SJSA1 (cell line): ENCODE results near the gene SLC8A1. TPM values are rescaled to one million over a fixed set of nuclear protein-coding genes. Genes with fewer than 3 reads are reported as not detected.
"Not testable (repeated sequence)": the region's sequence is repeated elsewhere in the genome, so short reads cannot be mapped to it uniquely, and the experiment has no call there.

Experiments used
- DNase-seq, 2 experiments: peaks; one replicate each; pipeline ENCODE4 v3.0.0-alpha.2; 2015 to 2020; ENCODE audit warnings: low spot score in 2 of 2, low read depth in 1 of 2
- H3K27ac ChIP-seq: fragments of 250-450 bp; sonication (Bioruptor Pico); 2 replicates; pipeline ENCODE4 v1.5.1; 2020; ENCODE audit warnings: mild to moderate bottlenecking, moderate library complexity
- H3K27me3 ChIP-seq: fragments of 250-450 bp; sonication (Bioruptor Pico); replicated peaks from 2 replicates; pipeline ENCODE4 v1.5.1; 2020; ENCODE audit warnings: mild to moderate bottlenecking, moderate library complexity
- H3K36me3 ChIP-seq: fragments of 250-450 bp; sonication (Bioruptor Pico); 2 replicates; pipeline ENCODE4 v1.5.1; 2020; ENCODE audit warnings: mild to moderate bottlenecking
- H3K4me1 ChIP-seq: fragments of 250-450 bp; sonication (Bioruptor Pico); replicated peaks from 2 replicates; pipeline ENCODE4 v1.6.1; 2021; ENCODE audit warnings: mild to moderate bottlenecking
- H3K4me3 ChIP-seq: fragments of 250-450 bp; sonication (Bioruptor Pico); 2 replicates; pipeline ENCODE4 v1.5.1; 2020; ENCODE audit warnings: mild to moderate bottlenecking
- H3K9me3 ChIP-seq: fragments of 250-450 bp; sonication (Bioruptor Pico); replicated peaks from 2 replicates; pipeline ENCODE4 v1.5.1; 2020; ENCODE audit warnings: mild to moderate bottlenecking
- total RNA-seq: library from RNA; depleted of rRNA; stranded (reverse); fragments of >200 nt; shearing (Covaris generic); gene quantifications from 2 replicates; pipeline ENCODE4 v1.2.3, GENCODE V29; 2014

Gene SLC8A1
- total RNA-seq, 1 experiment from 2014 or later: 20.1 TPM

GRCh38 chr2:40087927-40088326 lies 364.0 kb downstream of the SLC8A1 start:
- no peak for DNase-seq
- no peaks in the 10 kb centered on the region for H3K9me3 ChIP-seq
- no peak overlapping the region for H3K27ac ChIP-seq
- peaks cover 16% of the 10 kb centered on the region for H3K4me1 ChIP-seq
- no peaks in the 10 kb centered on the region for H3K36me3 ChIP-seq
- no peak overlapping the region for H3K4me3 ChIP-seq
- H3K27me3 ChIP-seq: no peaks in the 10 kb centered on the region

DNA sequence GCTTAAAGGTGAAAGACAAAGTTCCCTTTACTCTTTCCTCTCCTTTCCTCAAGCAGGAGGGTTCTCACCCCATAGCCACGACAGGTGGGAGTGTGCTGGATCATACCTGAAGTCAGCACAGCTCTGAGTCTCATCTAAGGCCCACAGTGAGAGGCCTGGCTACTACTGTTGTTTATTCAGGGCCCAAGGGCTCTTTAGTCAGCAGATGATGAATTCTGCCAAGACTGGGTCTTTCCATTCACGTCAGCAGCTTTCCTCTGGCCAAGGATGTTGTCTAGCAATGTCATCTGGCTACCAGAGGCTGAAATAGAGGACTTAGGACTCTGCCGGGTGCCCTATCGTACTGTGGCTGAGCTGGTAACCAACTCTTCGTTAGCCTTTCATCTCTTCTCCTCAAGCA lies 364.5 kb downstream of the SLC8A1 start:
- H3K27ac ChIP-seq: no peak overlapping the region
- no peaks in the 10 kb centered on the region for H3K9me3 ChIP-seq
- DNase-seq: no peak
- no peak overlapping the region for H3K4me3 ChIP-seq
- H3K36me3 ChIP-seq: no peaks in the 10 kb centered on the region
- H3K4me1 ChIP-seq: peaks cover 16% of the 10 kb centered on the region
- no peaks in the 10 kb centered on the region for H3K27me3 ChIP-seq

- Histone ChIP-seq H3K4me1 (peaks cover 16% of the 10 kb centered on the region), H3K36me3 (no peaks in the 10 kb centered on the region), H3K27ac (peak overlapping the region; percentile 67), H3K9me3 (no peaks in the 10 kb centered on the region), H3K27me3 (no peaks in the 10 kb centered on the region), H3K4me3 (no peak overlapping the region)
- DNase-seq: peak; percentile 75 to 79
Measured at GRCh38 chr2:40085786-40086185, 366.1 kb downstream of the SLC8A1 start.

GRCh38 chr2:40073336-40073735 lies 378.6 kb downstream of the SLC8A1 start:
- H3K4me1 ChIP-seq, H3K27ac ChIP-seq, H3K27me3 ChIP-seq, H3K9me3 ChIP-seq, H3K4me3 ChIP-seq, DNase-seq, H3K36me3 ChIP-seq: not testable (repeated sequence)

DNA sequence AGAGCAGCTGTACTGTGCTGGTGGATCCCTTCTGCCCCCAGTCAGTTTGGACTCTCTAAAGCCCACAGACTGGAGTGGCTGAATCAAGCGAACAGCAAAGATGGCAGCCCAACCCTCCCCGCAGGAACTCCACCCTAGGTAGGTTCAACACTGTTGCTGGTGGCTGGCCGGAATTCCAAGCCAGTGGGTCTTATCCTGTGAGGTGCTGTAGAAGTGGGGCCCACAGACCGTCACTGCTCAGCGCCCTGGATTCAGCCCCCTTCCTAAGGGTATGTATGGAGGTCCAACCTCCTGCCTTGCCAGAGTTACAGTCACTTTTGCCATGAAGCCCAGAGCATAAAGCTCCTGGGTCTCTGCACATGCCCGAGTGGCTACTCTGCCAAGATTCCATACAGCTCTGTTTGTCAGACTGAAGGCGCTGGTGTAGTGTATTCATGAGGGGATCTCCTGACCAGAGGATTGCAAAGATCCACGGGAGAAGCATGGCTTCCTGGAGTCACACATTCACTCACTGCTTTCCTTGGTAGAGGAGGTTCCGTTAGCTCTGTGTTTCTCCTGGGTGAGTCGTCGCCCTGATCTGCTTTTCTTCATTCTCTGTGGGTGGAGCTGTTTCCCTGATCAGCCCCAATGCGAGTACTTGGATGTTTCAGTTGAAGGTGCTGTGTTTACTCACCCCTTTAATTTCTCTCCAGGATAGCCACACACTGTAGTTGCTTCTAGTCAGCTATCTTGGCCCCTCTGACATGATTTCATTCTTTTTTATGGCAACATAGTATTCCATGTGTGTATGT lies 379.3 kb downstream of the SLC8A1 start:
- DNase-seq: no peak

GRCh38 chr2:40062381-40062780 lies 389.5 kb downstream of the SLC8A1 start:
- H3K4me3 ChIP-seq: no peak overlapping the region
- no peaks in the 10 kb centered on the region for H3K27me3 ChIP-seq
- H3K9me3 ChIP-seq: 0 out of 2 replicates have a peak, but pooled peaks cover 3% of the 10 kb centered on the region
- no peak overlapping the region for H3K27ac ChIP-seq
- H3K4me1 ChIP-seq: no peaks in the 10 kb centered on the region
- no peak for DNase-seq
- H3K36me3 ChIP-seq: no peaks in the 10 kb centered on the region

More for the DNA sequence above, 379.3 kb downstream of the SLC8A1 start:
- Histone ChIP-seq H3K27ac (no peak overlapping the region), H3K36me3 (no peaks in the 10 kb centered on the region), H3K9me3 (no peaks in the 10 kb centered on the region), H3K27me3 (no peaks in the 10 kb centered on the region), H3K4me1 (no peaks in the 10 kb centered on the region), H3K4me3 (no peak overlapping the region)

DNA sequence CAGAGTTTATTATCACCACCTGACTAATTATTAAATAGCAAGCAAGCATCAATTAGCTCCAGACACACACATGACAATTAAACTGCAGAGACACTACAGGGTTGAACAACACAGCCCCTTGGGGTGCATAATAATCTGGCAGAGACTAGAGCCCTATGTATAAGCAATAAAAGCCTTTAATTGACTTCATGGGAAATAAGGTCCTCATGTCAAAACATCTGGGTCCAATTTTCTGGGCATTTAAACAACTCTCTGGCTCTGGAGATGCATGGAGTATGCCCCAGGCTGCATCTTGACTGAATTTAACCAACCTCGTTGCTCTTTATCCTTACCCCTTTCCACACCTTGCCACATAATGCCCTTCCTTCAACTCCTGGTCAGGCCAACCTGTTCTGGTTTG lies 402.1 kb downstream of the SLC8A1 start:
- no peaks in the 10 kb centered on the region for H3K27me3 ChIP-seq
- H3K36me3 ChIP-seq: no peaks in the 10 kb centered on the region
- H3K4me3 ChIP-seq: no peak overlapping the region
- no peak for DNase-seq
- H3K4me1 ChIP-seq: no peaks in the 10 kb centered on the region
- no peak overlapping the region for H3K27ac ChIP-seq
- no peaks in the 10 kb centered on the region for H3K9me3 ChIP-seq

DNA sequence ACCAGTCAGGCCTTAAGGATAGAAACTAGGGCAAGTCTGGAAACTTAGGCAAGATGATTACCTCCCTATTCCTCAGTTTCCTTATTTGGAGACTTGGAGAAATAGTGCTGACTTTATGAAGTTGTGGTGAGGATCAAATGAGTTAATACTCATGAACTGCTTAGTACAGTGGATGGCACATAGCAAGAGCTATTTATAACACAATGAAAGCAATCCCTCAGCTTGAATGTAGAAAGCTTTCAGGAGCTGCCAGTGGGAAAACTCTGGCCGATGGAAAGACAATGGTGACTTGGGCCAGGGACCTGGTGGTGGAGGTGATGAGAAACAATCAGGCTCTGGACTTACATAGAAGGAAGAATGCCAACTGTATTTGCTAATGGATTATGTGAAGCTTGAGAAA lies 403.4 kb downstream of the SLC8A1 start:
- H3K4me1 ChIP-seq: no peaks in the 10 kb centered on the region
- no peak overlapping the region for H3K27ac ChIP-seq
- no peaks in the 10 kb centered on the region for H3K27me3 ChIP-seq
- no peaks in the 10 kb centered on the region for H3K36me3 ChIP-seq
- no peak for DNase-seq
- no peak overlapping the region for H3K4me3 ChIP-seq
- H3K9me3 ChIP-seq: no peaks in the 10 kb centered on the region

DNA sequence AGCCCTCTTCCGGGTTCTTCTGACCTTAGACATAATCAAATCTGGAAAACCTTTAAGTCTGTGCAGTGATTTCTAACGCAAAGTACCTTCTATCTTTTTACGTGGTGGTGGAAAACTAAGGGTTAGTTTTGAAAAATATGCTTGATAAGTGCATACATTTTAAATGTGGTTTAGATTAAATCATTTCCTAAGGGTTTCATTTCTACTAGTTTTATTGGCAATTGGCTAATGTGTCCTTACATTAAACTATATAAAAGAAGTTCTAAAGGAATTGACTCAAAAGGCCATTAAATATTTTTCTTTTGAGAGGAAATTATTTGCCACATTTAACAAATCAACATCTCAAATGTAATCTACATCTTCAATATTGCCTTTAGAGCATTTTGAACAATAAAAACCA lies 404.5 kb downstream of the SLC8A1 start:
- no peak for DNase-seq
- Histone ChIP-seq H3K4me3 (no peak overlapping the region), H3K9me3 (no peaks in the 10 kb centered on the region), H3K27me3 (no peaks in the 10 kb centered on the region), H3K4me1 (no peaks in the 10 kb centered on the region), H3K36me3 (no peaks in the 10 kb centered on the region), H3K27ac (no peak overlapping the region)
